HepG2 (cell line): ENCODE measurements around the gene METTL23. TPM values are rescaled to one million over a fixed set of nuclear protein-coding genes. Genes with fewer than 3 reads are reported as not detected.

Source experiments
- ATF1 ChIP-seq: IDR thresholded peaks from 2 replicates; pipeline ENCODE4 v1.6.1; 2016; ENCODE audit warnings: mild to moderate bottlenecking, control low read depth
- BRD4 ChIP-seq: sonication (generic); formaldehyde crosslinking; IDR thresholded peaks from 2 replicates; pipeline ENCODE4 v1.4.0; 2020; ENCODE audit warnings: missing genetic modification reagents
- KDM6A ChIP-seq: IDR thresholded peaks from 2 replicates; pipeline ENCODE4 v1.6.1; 2016; ENCODE audit warnings: low read depth
- NCOA1 ChIP-seq: sonication (generic); formaldehyde crosslinking; IDR thresholded peaks from 2 replicates; pipeline ENCODE4 v1.9.0; 2021; ENCODE audit warnings: missing genetic modification reagents
- NFATC3 ChIP-seq: sonication (generic); formaldehyde crosslinking; IDR thresholded peaks from 2 replicates; pipeline ENCODE4 v1.5.1; 2020; ENCODE audit warnings: mild to moderate bottlenecking, missing genetic modification reagents
- ZFP36L1 ChIP-seq: sonication (generic); formaldehyde crosslinking; IDR thresholded peaks from 2 replicates; pipeline ENCODE4 v1.8.0; 2022; ENCODE audit warnings: mild to moderate bottlenecking, missing genetic modification reagents, moderate library complexity
- ZIK1 ChIP-seq: sonication (generic); formaldehyde crosslinking; IDR thresholded peaks from 2 replicates; pipeline ENCODE4 v1.5.0; 2020; ENCODE audit warnings: mild to moderate bottlenecking, low read depth, missing genetic modification reagents, borderline replicate concordance
- ZKSCAN8 ChIP-seq: IDR thresholded peaks from 2 replicates; pipeline ENCODE4 v1.6.1; 2016; ENCODE audit warnings: borderline replicate concordance, missing genetic modification reagents, missing compliant biosample characterization
- ZNF354B ChIP-seq: sonication (generic); formaldehyde crosslinking; IDR thresholded peaks from 2 replicates; pipeline ENCODE4 v1.8.0; 2022; ENCODE audit warnings: mild to moderate bottlenecking, missing genetic modification reagents
- ZNF430 ChIP-seq: sonication (generic); formaldehyde crosslinking; IDR thresholded peaks from 2 replicates; pipeline ENCODE4 v1.9.0; 2021; ENCODE audit warnings: mild to moderate bottlenecking, missing genetic modification reagents
- ZNF776 ChIP-seq: sonication (generic); formaldehyde crosslinking; IDR thresholded peaks from 2 replicates; pipeline ENCODE4 v1.4.0; 2020; ENCODE audit warnings: mild to moderate bottlenecking, missing genetic modification reagents
- ZNF83 ChIP-seq: sonication (generic); formaldehyde crosslinking; IDR thresholded peaks from 2 replicates; pipeline ENCODE4 v1.4.0; 2020; ENCODE audit warnings: missing genetic modification reagents, mild to moderate bottlenecking, borderline replicate concordance
- polyA plus RNA-seq, 8 experiments: library from polyadenylated mRNA; depleted of rRNA in 3 of 8; stranded (reverse) in 7 of 8; unstranded in 1 of 8; fragments of >200 nt; fragmentation: Illumina TruSeq in 4 of 8; extraction: Trizol in 4 of 8; gene quantifications; 2 replicates each; pipeline versions ENCODE4 v1.2.1 to v1.2.3, GENCODE V29; 2011 to 2016; ENCODE audit warnings: low read depth in 4 of 8, missing spikeins in 1 of 8, mixed read lengths in 1 of 8; ENCODE audit not compliant: insufficient read depth in 1 of 8
- total RNA-seq, 5 experiments: library from RNA; depleted of rRNA; stranded (reverse); fragments of >200 nt; fragmentation: Illumina TruSeq; extraction: Trizol; gene quantifications; 2 replicates each; pipeline ENCODE4 v1.2.3, GENCODE V29; 2016; ENCODE audit warnings: low read depth in 1 of 5
- TF ChIP-seq, protein P1 (sequence below): sonication (generic); formaldehyde crosslinking; IDR thresholded peaks from 2 replicates; pipeline ENCODE4 v1.4.0; 2020; ENCODE audit warnings: missing genetic modification reagents
- TF ChIP-seq, protein P2 (sequence below): sonication (generic); formaldehyde crosslinking; IDR thresholded peaks from 2 replicates; pipeline ENCODE4 v1.5.1; 2020; ENCODE audit warnings: missing genetic modification reagents, mild to moderate bottlenecking, borderline replicate concordance
- TF ChIP-seq, protein P3 (sequence below): sonication (generic); formaldehyde crosslinking; IDR thresholded peaks from 2 replicates; pipeline ENCODE4 v1.5.1; 2020; ENCODE audit warnings: mild to moderate bottlenecking, missing genetic modification reagents
- TF ChIP-seq, protein P4 (sequence below): sonication (generic); formaldehyde crosslinking; IDR thresholded peaks from 2 replicates; pipeline ENCODE4 v1.4.0; 2020; ENCODE audit warnings: mild to moderate bottlenecking, missing genetic modification reagents
- TF ChIP-seq, protein P5 (sequence below): sonication (generic); formaldehyde crosslinking; IDR thresholded peaks from 2 replicates; pipeline ENCODE4 v1.5.0; 2020; ENCODE audit warnings: missing genetic modification reagents
- TF ChIP-seq, protein P6 (sequence below): IDR thresholded peaks from 2 replicates; pipeline ENCODE4 v1.6.1; 2016; ENCODE audit warnings: missing compliant biosample characterization, missing genetic modification reagents, borderline replicate concordance

METTL23 gene
- total and polyA plus RNA-seq, 2 of the 13 experiments (the other 11 are each of a cell fraction or from before 2014, with no cell fraction given) = 39.9 to 104 TPM

DNA sequence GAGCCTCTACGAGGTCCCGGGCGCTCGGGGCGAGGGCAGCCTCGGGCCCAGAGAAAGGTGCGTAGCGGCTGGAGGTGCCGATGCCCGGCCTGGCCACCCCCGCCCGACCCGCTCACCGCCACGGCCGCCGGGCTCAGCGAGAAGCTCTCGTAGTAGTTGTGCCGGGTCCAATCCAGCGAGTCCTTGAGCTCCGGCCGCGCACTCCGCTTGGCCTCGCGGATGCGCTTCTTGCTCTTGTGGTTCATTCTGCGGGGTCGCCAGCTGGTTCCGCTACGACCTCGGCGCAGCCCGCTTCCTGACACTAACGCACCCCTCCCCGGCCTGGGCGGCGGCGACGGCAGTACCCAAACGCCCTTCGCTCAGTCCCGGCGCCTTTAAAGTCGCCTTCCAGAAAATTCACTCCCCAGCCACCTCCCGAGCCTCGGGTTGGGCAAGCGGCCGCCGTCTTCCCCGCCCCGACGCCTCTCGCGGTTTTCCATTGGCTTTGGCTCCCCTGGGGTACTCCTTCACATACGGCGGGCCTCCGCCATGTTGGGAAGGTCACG, 336 bp upstream of the METTL23 start, which contains the start of gene JMJD6 (continued):
- TF ChIP-seq, protein P1, sequence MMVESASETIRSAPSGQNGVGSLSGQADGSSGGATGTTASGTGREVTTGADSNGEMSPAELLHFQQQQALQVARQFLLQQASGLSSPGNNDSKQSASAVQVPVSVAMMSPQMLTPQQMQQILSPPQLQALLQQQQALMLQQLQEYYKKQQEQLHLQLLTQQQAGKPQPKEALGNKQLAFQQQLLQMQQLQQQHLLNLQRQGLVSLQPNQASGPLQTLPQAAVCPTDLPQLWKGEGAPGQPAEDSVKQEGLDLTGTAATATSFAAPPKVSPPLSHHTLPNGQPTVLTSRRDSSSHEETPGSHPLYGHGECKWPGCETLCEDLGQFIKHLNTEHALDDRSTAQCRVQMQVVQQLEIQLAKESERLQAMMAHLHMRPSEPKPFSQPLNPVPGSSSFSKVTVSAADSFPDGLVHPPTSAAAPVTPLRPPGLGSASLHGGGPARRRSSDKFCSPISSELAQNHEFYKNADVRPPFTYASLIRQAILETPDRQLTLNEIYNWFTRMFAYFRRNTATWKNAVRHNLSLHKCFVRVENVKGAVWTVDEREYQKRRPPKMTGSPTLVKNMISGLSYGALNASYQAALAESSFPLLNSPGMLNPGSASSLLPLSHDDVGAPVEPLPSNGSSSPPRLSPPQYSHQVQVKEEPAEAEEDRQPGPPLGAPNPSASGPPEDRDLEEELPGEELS (CRISPR knock-in tag) = 0 out of 2 replicates have a peak, but pooled peaks have one; percentile 6
- TF ChIP-seq BRD4 (CRISPR knock-in tag) (no peak), NCOA1 (CRISPR knock-in tag) (peak; percentile 87; the same call in 1 of the 2 replicates), ZNF83 (CRISPR knock-in tag) (peak; percentile 45; the same call in 1 of the 2 replicates), NFATC3 (CRISPR knock-in tag) (no peak), ZKSCAN8 (peak; percentile 16; the same call in 1 of the 2 replicates), ZFP36L1 (CRISPR knock-in tag) (0 out of 2 replicates have a peak, but pooled peaks have one; percentile 31), ZNF354B (0 out of 2 replicates have a peak, but pooled peaks have one; percentile 44), ATF1 (CRISPR knock-in tag) (peak; percentile 87), ZNF430 (CRISPR knock-in tag) (peak; percentile 83), ZIK1 (peak; percentile 31; the same call in 1 of the 2 replicates), KDM6A (CRISPR knock-in tag) (peak; percentile 5; the same call in 1 of the 2 replicates), ZNF776 (peak; percentile 14; the same call in 1 of the 2 replicates)
- TF ChIP-seq, protein P2, sequence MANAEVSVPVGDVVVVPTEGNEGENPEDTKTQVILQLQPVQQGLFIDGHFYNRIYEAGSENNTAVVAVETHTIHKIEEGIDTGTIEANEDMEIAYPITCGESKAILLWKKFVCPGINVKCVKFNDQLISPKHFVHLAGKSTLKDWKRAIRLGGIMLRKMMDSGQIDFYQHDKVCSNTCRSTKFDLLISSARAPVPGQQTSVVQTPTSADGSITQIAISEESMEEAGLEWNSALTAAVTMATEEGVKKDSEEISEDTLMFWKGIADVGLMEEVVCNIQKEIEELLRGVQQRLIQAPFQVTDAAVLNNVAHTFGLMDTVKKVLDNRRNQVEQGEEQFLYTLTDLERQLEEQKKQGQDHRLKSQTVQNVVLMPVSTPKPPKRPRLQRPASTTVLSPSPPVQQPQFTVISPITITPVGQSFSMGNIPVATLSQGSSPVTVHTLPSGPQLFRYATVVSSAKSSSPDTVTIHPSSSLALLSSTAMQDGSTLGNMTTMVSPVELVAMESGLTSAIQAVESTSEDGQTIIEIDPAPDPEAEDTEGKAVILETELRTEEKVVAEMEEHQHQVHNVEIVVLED = peak; percentile 93
- TF ChIP-seq, protein P3, sequence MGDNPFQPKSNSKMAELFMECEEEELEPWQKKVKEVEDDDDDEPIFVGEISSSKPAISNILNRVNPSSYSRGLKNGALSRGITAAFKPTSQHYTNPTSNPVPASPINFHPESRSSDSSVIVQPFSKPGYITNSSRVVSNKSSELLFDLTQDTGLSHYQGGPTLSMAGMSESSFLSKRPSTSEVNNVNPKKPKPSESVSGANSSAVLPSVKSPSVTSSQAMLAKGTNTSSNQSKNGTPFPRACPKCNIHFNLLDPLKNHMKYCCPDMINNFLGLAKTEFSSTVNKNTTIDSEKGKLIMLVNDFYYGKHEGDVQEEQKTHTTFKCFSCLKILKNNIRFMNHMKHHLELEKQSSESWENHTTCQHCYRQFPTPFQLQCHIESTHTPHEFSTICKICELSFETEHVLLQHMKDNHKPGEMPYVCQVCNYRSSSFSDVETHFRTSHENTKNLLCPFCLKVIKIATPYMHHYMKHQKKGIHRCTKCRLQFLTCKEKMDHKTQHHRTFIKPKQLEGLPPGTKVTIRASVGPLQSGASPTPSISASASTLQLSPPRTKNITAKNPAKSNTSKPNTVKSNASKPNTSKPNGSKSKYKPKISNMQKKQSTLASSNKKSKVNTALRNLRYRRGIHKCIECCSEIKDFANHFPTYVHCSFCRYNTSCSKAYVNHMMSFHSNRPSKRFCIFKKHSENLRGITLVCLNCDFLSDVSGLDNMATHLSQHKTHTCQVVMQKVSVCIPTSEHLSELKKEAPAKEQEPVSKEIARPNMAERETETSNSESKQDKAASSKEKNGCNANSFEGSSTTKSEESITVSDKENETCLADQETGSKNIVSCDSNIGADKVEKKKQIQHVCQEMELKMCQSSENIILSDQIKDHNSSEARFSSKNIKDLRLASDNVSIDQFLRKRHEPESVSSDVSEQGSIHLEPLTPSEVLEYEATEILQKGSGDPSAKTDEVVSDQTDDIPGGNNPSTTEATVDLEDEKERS = no peak
- TF ChIP-seq, protein P4, sequence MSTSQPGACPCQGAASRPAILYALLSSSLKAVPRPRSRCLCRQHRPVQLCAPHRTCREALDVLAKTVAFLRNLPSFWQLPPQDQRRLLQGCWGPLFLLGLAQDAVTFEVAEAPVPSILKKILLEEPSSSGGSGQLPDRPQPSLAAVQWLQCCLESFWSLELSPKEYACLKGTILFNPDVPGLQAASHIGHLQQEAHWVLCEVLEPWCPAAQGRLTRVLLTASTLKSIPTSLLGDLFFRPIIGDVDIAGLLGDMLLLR (CRISPR knock-in tag) = 0 out of 2 replicates have a peak, but pooled peaks have one; percentile 66
- TF ChIP-seq, protein P5, sequence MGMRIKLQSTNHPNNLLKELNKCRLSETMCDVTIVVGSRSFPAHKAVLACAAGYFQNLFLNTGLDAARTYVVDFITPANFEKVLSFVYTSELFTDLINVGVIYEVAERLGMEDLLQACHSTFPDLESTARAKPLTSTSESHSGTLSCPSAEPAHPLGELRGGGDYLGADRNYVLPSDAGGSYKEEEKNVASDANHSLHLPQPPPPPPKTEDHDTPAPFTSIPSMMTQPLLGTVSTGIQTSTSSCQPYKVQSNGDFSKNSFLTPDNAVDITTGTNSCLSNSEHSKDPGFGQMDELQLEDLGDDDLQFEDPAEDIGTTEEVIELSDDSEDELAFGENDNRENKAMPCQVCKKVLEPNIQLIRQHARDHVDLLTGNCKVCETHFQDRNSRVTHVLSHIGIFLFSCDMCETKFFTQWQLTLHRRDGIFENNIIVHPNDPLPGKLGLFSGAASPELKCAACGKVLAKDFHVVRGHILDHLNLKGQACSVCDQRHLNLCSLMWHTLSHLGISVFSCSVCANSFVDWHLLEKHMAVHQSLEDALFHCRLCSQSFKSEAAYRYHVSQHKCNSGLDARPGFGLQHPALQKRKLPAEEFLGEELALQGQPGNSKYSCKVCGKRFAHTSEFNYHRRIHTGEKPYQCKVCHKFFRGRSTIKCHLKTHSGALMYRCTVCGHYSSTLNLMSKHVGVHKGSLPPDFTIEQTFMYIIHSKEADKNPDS (CRISPR knock-in tag) = peak; percentile 75; the same call in 1 of the 2 replicates
- TF ChIP-seq, protein P6, sequence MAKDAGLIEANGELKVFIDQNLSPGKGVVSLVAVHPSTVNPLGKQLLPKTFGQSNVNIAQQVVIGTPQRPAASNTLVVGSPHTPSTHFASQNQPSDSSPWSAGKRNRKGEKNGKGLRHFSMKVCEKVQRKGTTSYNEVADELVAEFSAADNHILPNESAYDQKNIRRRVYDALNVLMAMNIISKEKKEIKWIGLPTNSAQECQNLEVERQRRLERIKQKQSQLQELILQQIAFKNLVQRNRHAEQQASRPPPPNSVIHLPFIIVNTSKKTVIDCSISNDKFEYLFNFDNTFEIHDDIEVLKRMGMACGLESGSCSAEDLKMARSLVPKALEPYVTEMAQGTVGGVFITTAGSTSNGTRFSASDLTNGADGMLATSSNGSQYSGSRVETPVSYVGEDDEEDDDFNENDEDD (CRISPR knock-in tag) = peak; percentile 48
